Measurements from ENCODE around the gene SLC4A5.

GRCh38 chr2:74267068-74267467 lies 76.1 kb downstream of the SLC4A5 start:
- TF ChIP-seq CTCF (conservative IDR thresholded peaks at IDR 0.05 in 1 of 2, IDR thresholded peaks at IDR 0.05 in 1 of 2; ENCODE audit: extremely low read depth in 1 of 2, insufficient read depth in 1 of 2, low read depth in 1 of 2, low read length in 2 of 2), result peak; percentile 32 to 47
- TF ChIP-seq EZH2 (IDR thresholded peaks at IDR 0.05; ENCODE audit: borderline replicate concordance, low read length), result no peak
